Epithelial cell of prostate (primary cell): ENCODE measurements around the gene ZNF519.
A peak's percentile ranks its signal among the peaks of the same experiment; 100 is the strongest.
"Not testable (repeated sequence)": the region's sequence is repeated elsewhere in the genome, so short reads cannot be mapped to it uniquely, and the experiment has no call there.

ENCODE experiments used
- DNase-seq: peaks from one replicate; pipeline ENCODE4 v3.0.0-alpha.2; 2011; ENCODE audit warnings: low read depth, low spot score
- H3K27ac ChIP-seq: fragments of 450-650 bp; 2 replicates; pipeline ENCODE4 v1.5.1; 2017; ENCODE audit warnings: mild to moderate bottlenecking

The ZNF519 gene

GRCh38 chr18:14147935-14148865 lies 16.0 kb upstream of the ZNF519 start:
- not testable (repeated sequence) for H3K27ac ChIP-seq, DNase-seq

- H3K27ac ChIP-seq, DNase-seq: not testable (repeated sequence)
Observed at GRCh38 chr18:14146771-14147170, 14.5 kb upstream of the ZNF519 start.

- not testable (repeated sequence) for DNase-seq, H3K27ac ChIP-seq
Observed at GRCh38 chr18:14145581-14146338, 13.5 kb upstream of the ZNF519 start.

GRCh38 chr18:14145021-14145420 lies 12.8 kb upstream of the ZNF519 start:
- not testable (repeated sequence) for H3K27ac ChIP-seq, DNase-seq

GRCh38 chr18:14144628-14144895 lies 12.3 kb upstream of the ZNF519 start:
- no peak for DNase-seq

GRCh38 chr18:14143871-14144627 lies 11.8 kb upstream of the ZNF519 start:
- not testable (repeated sequence) for H3K27ac ChIP-seq, DNase-seq

More at GRCh38 chr18:14144628-14144895, 12.3 kb upstream of the ZNF519 start:
- no peak overlapping the region for H3K27ac ChIP-seq

GRCh38 chr18:14143396-14143795 lies 11.2 kb upstream of the ZNF519 start:
- not testable (repeated sequence) for H3K27ac ChIP-seq, DNase-seq

GRCh38 chr18:14142177-14142576 lies 9.9 kb upstream of the ZNF519 start:
- not testable (repeated sequence) for DNase-seq, H3K27ac ChIP-seq

GRCh38 chr18:14139583-14139982 lies 7.3 kb upstream of the ZNF519 start:
- DNase-seq, H3K27ac ChIP-seq: not testable (repeated sequence)

- H3K27ac ChIP-seq, DNase-seq: not testable (repeated sequence)
Observed at GRCh38 chr18:14137971-14138370, 5.7 kb upstream of the ZNF519 start.

- H3K27ac ChIP-seq, DNase-seq: not testable (repeated sequence)
Observed at GRCh38 chr18:14131696-14132270, 452 bp downstream of the ZNF519 start.

- H3K27ac ChIP-seq, DNase-seq: not testable (repeated sequence)
Observed at GRCh38 chr18:14130804-14131203, 1.4 kb downstream of the ZNF519 start.

- no peak overlapping the region for H3K27ac ChIP-seq
- no peak for DNase-seq
Observed at GRCh38 chr18:14124689-14125088, 7.5 kb downstream of the ZNF519 start.

GRCh38 chr18:14122097-14122496 lies 10.1 kb downstream of the ZNF519 start:
- DNase-seq: no peak
- H3K27ac ChIP-seq: no peak overlapping the region

- H3K27ac ChIP-seq: no peak overlapping the region
- DNase-seq: no peak
Observed at GRCh38 chr18:14120926-14121325, 11.3 kb downstream of the ZNF519 start.

- no peak overlapping the region for H3K27ac ChIP-seq
- no peak for DNase-seq
Observed at GRCh38 chr18:14117606-14118005, 14.6 kb downstream of the ZNF519 start.

GRCh38 chr18:14106906-14107305 lies 25.3 kb downstream of the ZNF519 start:
- no peak for DNase-seq

GRCh38 chr18:14104906-14105748 lies 27.1 kb downstream of the ZNF519 start:
- no peak for DNase-seq
- H3K27ac ChIP-seq: peak overlapping the region; percentile 14

More at GRCh38 chr18:14106906-14107305, 25.3 kb downstream of the ZNF519 start:
- H3K27ac ChIP-seq: no peak overlapping the region

GRCh38 chr18:14104201-14104600 lies 28.0 kb downstream of the ZNF519 start:
- DNase-seq: no peak
- H3K27ac ChIP-seq: peak overlapping the region; percentile 14
